ENCODE results near the gene SLC26A8.
"Not testable (repeated sequence)": the region's sequence is repeated elsewhere in the genome, so short reads cannot be mapped to it uniquely, and the experiment has no call there.

SLC26A8 gene

DNA sequence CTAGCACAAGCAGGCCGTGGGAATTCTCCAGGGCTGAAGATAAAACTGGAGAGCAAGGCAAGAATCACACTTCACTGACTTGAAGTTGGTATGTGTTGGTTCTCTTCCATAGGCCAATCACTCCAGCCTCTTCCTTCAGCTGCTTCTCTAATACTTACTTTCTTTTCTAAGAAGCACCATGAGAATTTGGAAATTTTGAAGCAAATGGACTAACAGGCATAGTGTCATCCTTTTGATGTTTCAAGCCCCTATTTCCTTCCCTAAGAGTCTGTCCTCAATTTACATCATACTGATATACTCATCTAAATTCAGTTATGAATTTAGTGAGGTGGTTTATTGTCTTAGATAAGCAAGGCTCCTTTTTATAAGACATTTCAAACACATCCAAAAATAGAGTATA, 24.0 kb downstream of the SLC26A8 start:
- DNase-seq = no peak

GRCh38 chr6:35993150-35993549, 31.3 kb downstream of the SLC26A8 start:
- no peak for DNase-seq

DNA sequence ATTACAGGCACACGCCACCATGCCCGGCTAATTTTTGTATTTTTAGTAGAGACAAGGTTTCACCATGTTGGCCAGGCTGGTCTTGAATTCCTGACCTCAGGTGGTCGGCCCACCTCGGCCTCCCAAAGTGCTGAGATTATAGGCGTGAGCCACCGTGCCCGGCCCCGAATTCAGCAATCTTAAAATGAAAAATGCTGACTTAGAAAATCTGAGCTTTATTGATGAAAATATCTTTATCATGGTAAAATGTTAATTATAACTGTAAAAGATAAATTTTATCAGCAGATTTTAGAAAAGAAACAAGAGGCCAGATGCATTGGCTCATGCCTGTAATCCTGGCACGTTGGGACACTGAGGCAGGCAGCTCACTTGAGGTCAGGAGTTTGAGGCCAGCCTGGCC, 36.4 kb downstream of the SLC26A8 start:
- not testable (repeated sequence) for DNase-seq

DNA sequence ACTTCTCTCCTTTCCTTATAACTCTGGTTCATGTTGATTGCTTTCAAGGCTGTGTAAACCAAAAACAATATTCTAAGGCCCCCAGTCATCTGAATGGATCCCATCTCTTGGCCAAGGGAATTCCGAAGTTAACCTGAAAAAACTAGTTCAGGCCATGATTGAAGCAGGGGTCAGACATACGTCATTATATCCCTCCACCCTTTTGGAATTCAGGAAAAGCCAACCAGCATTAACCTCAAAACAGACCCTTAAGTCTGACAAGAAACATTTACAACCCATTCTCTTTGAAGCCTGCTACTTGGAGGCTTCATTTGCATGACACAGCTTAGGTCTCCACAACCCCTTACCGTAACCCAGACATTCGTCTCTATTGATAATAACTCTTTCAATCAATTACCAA, 39.7 kb downstream of the SLC26A8 start:
- no peak for DNase-seq

DNA sequence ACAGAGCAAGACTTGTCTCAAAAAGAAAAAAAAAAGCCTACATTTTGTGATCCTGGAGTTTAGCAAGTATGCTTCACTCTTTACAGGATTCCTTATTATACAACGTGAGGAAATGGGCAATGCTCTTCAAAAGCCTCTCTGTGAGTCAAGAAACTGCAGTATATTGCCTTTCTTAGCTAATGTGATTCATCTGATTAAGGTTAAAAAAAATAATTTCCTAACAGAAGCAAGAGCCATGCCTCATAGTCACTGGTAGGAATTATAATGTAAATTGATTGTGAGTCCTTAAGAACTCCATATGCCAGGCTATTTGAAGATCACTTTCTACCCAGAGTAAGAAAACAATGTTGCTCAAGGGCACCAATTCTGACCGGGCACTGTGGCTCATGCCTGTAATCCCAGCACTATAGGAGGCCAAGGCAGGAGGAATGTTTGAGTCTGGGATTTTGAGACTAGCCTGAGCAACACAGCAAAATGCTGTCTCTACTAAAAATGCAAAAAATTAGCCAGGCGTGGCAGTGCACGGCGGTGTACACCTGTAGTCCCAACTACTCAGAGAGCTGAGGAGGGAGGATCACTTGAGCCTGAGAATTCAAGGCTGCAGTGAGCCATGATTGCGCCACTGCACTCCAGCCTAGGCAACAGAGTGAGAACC, 43.3 kb downstream of the SLC26A8 start:
- no peak for DNase-seq

DNA sequence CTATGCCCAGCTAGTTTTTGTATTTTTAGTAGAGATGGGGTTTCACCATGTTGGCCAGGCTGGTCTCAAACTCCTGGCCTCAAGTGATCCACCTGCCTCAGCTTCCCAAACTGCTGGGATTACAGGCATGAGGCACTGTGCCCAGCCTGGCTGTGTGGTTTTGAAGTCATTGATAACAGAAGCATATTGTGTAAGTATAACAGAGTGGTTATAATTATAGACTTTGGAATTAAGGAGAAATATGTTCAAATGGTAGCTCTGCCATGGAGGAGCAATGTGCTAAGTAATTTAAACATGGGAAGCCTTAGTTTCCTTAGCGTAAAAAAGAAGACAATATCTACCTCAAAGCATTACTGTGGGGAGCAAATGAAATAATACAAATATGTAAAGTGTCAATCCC, 44.3 kb downstream of the SLC26A8 start:
- DNase-seq = not testable (repeated sequence)

- no peak for DNase-seq
Measured at GRCh38 chr6:35977308-35977707, 47.1 kb downstream of the SLC26A8 start.

DNA sequence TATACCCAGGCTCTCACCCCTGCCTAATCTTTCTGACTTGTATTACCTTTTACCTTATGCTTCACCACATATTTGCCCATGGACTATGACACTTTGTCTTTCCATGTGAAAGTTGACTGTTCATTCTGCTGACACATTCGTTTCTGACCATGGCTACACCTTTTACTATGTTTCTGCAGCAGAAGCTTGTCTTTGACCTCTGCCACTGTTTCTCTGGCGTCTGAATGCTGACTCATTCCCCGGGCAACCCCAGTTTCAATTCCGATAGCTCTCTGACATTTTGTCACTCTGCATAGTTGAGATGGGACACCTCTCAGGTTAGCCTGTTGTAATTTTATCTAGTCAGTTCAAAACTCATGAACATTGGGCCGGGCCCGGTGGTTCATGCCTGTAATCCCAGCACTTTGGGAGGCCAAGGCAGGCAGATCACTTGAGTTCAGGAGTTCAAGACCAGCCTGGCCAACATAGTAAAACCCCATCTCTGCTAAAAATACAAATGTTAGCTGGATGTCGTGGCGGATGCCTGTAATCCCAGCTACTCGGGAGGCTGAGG, 50.7 kb downstream of the SLC26A8 start:
- DNase-seq = no peak

DNA sequence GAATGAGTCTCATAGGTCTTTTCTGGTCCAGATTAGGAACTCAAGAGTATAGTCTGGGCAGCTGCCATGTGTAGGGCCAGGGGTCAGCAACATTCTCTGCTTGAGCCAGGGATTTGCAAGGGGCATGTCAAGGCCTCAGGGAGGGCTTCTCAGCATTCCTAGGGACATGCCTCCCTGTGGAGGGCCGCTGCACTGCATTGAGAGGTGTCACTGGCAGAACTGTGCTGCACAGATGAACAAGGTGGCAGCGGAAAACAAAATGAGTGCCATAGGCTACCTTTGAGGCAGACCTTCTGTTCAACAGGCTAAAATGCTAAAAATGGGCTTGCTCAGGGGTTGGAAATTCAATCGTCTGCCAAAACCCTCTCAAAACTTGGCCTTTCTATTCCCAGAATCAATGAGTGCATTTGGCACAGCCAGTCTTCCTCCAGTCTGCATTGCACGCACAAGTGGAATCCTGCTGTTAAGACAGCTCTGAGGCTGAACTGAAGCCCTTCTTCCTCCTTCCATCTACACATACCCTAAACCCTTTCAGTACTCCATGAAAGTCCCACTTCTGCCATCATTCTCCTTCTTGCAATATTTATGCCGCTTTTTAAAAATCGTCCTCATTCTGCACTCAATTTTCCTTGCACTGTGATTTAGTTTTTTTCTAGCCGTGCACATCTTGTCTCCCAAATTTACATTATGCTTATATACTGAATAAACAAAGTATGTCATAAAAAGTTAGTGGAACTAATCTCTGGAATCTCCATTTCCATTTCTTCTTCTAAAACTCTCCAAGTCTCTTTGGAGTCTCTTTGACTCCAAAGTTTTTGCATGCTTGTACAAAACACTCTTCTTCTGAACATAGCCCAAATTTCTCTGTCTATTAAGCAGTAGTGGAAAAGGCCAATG, 51.7 kb downstream of the SLC26A8 start:
- no peak for DNase-seq

- DNase-seq = no peak
Measured at GRCh38 chr6:35970181-35970580, 54.3 kb downstream of the SLC26A8 start.

DNA sequence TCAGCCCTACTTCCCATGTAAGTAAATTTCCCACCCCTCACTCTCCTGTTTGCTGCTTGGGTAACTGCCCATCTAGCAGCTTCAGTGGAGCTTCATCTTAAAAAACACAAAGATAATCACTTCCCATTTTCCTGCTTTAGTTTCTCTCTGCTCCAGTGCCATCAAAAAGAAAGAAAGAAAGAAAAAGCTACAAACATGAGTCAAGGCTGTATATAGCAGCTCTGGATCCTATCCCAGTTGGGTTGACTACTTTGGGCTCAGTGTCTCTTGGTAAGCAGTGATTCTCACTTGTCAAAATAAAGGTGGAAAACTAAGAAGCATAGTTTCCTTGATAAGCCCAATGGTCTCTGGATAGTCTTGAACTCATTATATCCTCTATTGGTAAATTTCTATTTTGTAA, 54.8 kb downstream of the SLC26A8 start:
- no peak for DNase-seq

- no peak for DNase-seq
Measured at GRCh38 chr6:35968821-35969220, 55.6 kb downstream of the SLC26A8 start.

GRCh38 chr6:35967076-35967774, 57.2 kb downstream of the SLC26A8 start:
- DNase-seq = no peak

DNA sequence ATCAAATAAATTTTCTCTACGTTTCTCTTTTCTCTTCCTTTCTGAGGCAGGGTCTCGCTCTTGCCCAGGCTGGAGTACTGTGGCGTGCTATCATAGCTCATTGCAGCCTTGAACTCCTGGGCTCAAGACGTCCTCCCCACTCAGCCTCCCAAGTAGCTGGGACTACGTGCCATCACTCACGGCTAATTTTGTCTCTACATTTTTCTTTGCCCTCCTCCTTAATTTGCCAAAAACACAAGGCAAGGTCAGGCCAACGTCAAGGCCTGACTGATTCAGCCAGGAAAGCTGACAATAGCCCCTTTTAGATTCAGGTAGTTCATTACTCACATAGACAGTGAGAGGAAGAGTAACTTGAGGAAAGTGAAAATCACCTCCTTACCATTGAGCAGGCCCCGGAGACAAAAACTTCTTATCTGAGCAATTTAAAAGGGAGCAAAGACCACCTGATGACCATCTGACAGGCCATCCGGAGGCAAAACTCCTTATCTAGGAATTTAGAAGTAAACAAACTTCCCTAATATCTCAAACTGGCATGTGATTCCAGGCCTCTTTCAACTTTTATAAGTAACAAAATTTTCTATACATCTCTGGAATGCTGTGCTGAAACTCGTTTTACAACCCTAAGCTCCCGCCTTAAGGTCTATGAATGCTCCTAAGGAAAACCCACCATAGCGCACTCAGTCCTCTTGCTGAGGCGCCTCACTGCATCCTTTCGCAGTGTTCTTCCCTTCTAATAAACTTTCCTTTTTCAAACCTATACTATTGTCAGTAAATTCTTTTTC, 61.5 kb downstream of the SLC26A8 start:
- no peak for DNase-seq

GRCh38 chr6:35960187-35960586, 64.3 kb downstream of the SLC26A8 start:
- DNase-seq = no peak

DNA sequence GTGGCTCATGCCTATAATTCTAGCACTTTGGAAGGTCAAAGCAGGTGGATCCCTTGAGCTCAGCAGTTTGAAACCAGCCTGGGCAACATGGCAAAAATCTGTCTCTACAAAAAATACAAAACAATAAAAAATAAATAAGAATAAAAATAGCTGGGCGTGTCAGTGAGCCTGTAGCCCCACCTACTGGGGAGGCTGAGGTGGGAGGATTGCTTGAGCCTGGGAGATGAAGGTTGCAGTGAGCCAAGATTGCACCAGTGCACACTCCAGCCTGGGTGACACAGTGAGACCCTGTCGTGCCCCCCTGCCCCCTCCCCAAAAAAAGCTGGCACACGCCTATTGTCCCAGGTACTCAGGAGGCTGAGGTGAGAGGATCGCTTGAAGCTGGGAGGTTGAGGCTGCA, 68.5 kb downstream of the SLC26A8 start:
- no peak for DNase-seq

DNA sequence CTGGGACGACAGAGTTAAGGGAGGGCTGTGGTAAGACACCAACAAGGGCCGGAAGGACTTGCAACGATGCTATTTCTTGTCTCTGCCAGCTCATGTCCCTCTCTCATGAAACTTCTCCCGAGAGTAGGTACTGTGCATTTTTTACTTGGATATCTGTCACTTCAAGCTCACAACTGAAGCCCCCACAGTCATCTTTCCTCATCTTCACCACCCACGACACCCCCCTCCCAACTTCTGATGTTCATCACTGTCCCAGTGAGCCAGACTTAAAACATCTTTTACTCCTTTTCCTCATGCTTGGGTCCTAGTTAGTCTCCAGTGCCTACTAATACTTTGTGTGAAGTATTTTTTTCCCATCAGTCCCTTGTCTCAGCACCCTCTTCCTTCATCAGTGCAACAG, 68.9 kb downstream of the SLC26A8 start:
- no peak for DNase-seq

GRCh38 chr6:35955071-35955470, 69.4 kb downstream of the SLC26A8 start:
- no peak for DNase-seq

- no peak for DNase-seq
Measured at GRCh38 chr6:35954333-35954732, 70.1 kb downstream of the SLC26A8 start.

DNA sequence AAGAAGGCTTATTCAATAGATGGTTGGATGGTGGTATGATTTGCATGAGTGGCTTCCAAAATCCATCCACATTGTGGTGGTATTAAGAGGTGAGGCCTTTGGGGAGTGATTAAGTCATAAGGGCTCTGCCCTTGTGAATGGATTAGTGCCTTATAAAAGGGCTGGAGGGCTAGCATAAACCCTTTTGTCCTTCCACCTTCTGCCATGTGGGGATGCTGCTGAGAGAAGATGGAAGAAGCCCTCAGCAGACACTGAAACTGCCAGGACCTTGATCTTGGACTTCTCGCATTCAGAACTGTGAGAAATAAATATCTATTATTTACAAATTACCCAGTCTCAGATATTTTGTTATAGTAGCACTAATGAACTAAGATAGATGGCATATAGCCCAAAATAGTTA, 75.7 kb downstream of the SLC26A8 start:
- no peak for DNase-seq

GRCh38 chr6:35945650-35946025, 78.8 kb downstream of the SLC26A8 start:
- no peak for DNase-seq

- no peak for DNase-seq
Measured at GRCh38 chr6:35943390-35943789, 81.1 kb downstream of the SLC26A8 start.

DNA sequence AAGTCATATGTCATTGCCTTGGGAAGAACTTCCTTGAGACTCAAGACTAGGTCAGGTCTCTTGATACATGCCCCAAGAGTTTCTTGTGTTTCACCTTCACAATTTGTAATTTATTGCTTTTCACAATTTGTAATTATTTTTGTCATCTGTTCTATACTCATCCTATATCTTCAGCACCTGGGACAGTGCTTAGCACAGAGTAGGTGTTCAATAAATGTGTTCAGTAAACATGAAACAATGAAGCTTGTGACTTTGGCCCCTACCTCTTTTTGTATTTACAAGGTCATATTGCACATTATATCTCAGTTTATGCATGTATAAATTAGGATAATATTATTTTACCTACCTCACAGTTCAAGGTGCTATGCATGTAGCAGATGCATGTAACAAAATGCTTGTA, 82.1 kb downstream of the SLC26A8 start:
- no peak for DNase-seq
